PC-9 (cell line): ENCODE results near the gene GRAMD1C. TPM values are rescaled to one million over a fixed set of nuclear protein-coding genes. Genes with fewer than 3 reads are reported as not detected.

Experiments used
- BruUV-seq: library from RNA; stranded (reverse); fragments of 400-500 nt; replicated peaks from 2 replicates; lab custom pipeline; 2021; lab: Mats Ljungman, UMichigan
- CTCF ChIA-PET: fragments of 300-600 bp; sonication (Branson Sonifier 250); formaldehyde crosslinking; loops from one replicate; lab custom pipeline; 2022; ENCODE audit warnings: antibody characterized with exemption; lab: Charles Lee
- POLR2A ChIA-PET: fragments of 300-600 bp; sonication (Branson Sonifier 250); formaldehyde crosslinking; loops from one replicate; lab custom pipeline; 2022; ENCODE audit warnings: antibody characterized with exemption; ENCODE audit not compliant: unreplicated experiment; lab: Charles Lee
- DNase-seq, 2 experiments: peaks; one replicate each; pipeline versions ENCODE4 v3.0.0 to v3.0.0-alpha.2; 2015 to 2022; ENCODE audit warnings: mixed read lengths in 1 of 2
- H2AFZ ChIP-seq: fragments of 200-600 bp; sonication (generic); 2 replicates; pipeline ENCODE4 v1.8.1; 2017; ENCODE audit warnings: antibody characterized with exemption
- H3F3A ChIP-seq: fragments of 200-600 bp; sonication (generic); 2 replicates; pipeline ENCODE4 v1.8.1; 2017; ENCODE audit warnings: antibody characterized with exemption, mild to moderate bottlenecking, low read depth; ENCODE audit not compliant: insufficient read depth
- H3K27ac ChIP-seq: fragments of 200-600 bp; sonication (generic); 2 replicates; pipeline ENCODE4 v1.6.1; 2016; ENCODE audit warnings: mixed run types
- H3K27me3 ChIP-seq: fragments of 200-600 bp; sonication (generic); 2 replicates; pipeline ENCODE4 v1.6.1; 2016; ENCODE audit warnings: low read depth, mixed run types; ENCODE audit not compliant: insufficient read depth
- H3K36me3 ChIP-seq: fragments of 200-600 bp; sonication (generic); 2 replicates; pipeline ENCODE4 v1.6.1; 2016; ENCODE audit warnings: low read depth, mixed run types
- H3K4me1 ChIP-seq: fragments of 200-600 bp; sonication (generic); replicated peaks from 2 replicates; pipeline ENCODE4 v1.6.1; 2016; ENCODE audit warnings: mixed run types; ENCODE audit not compliant: insufficient read depth
- H3K4me2 ChIP-seq: fragments of 200-600 bp; sonication (generic); 2 replicates; pipeline ENCODE4 v1.6.1; 2017; ENCODE audit warnings: mixed run types
- H3K4me3 ChIP-seq: fragments of 200-600 bp; sonication (generic); 2 replicates; pipeline ENCODE4 v1.6.1; 2016; ENCODE audit warnings: mixed run types
- H3K79me2 ChIP-seq: fragments of 200-600 bp; sonication (generic); 2 replicates; pipeline ENCODE4 v1.6.1; 2017; ENCODE audit warnings: low read depth, mixed run types
- H3K9me2 ChIP-seq: fragments of 200-600 bp; sonication (generic); 2 replicates; pipeline ENCODE4 v1.8.1; 2017; ENCODE audit warnings: mild to moderate bottlenecking; ENCODE audit not compliant: insufficient read depth
- H3K9me3 ChIP-seq: fragments of 200-600 bp; sonication (generic); 2 replicates; pipeline ENCODE4 v1.8.1; 2016; ENCODE audit warnings: low read depth; ENCODE audit not compliant: insufficient read depth
- H4K20me1 ChIP-seq: fragments of 200-600 bp; sonication (generic); 2 replicates; pipeline ENCODE4 v1.8.1; 2017; ENCODE audit not compliant: insufficient read depth
- CTCF ChIP-seq: fragments of 200-600 bp; sonication (generic); conservative IDR thresholded peaks from 2 replicates; pipeline ENCODE4 v1.6.1; 2017; ENCODE audit warnings: mixed run types, antibody characterized with exemption, mild to moderate bottlenecking, moderate library complexity
- EZH2 ChIP-seq: fragments of 200-600 bp; sonication (generic); IDR thresholded peaks from 2 replicates; pipeline ENCODE4 v1.8.0; 2017; ENCODE audit warnings: antibody characterized with exemption, low read depth
- intact Hi-C: fragments of 100-400 bp; cut with micrococcal nuclease; formaldehyde crosslinking; loops from one replicate; pipeline ENCODE4 v1.10.0; 2022; ENCODE audit not compliant: unreplicated experiment
- total RNA-seq: library from RNA; stranded (reverse); gene quantifications from 2 replicates; pipeline ENCODE4 v1.2.3, GENCODE V29; 2021

The GRAMD1C gene
- total RNA-seq, 1 experiment from 2014 or later, result 14.7 TPM

- BruUV-seq, result no TSS peak
Observed at GRCh38 chr3:113977822-113978221, 139.2 kb downstream of the GRAMD1C start.

GRCh38 chr3:113979916-113980315, 141.3 kb downstream of the GRAMD1C start:
- no peaks in the 10 kb centered on the region for H3K9me3 ChIP-seq
- intact Hi-C loops, result no loop called here
- no peaks in the 10 kb centered on the region for H3K4me1 ChIP-seq
- no peaks in the 10 kb centered on the region for H4K20me1 ChIP-seq
- no peaks in the 10 kb centered on the region for H3K36me3 ChIP-seq
- ChIA-PET CTCF (no interaction called here), POLR2A (no interaction called here)
- H3K79me2 ChIP-seq, result no peaks in the 10 kb centered on the region
- H3K27ac ChIP-seq, result no peak overlapping the region
- H3K4me2 ChIP-seq, result no peak overlapping the region
- no peak overlapping the region for H2AFZ ChIP-seq
- DNase-seq, result no peak
- TF ChIP-seq CTCF (no peak), EZH2 (no peak)
- H3F3A ChIP-seq, result no peaks in the 10 kb centered on the region
- H3K9me2 ChIP-seq, result no peaks in the 10 kb centered on the region
- no TSS peak for BruUV-seq
- no peaks in the 10 kb centered on the region for H3K27me3 ChIP-seq
- no peak overlapping the region for H3K4me3 ChIP-seq

More at GRCh38 chr3:113977822-113978221, 139.2 kb downstream of the GRAMD1C start:
- H3F3A ChIP-seq, result no peaks in the 10 kb centered on the region
- H3K9me3 ChIP-seq, result peaks cover 8% of the 10 kb centered on the region; the same call in 1 of the 2 replicates
- ChIA-PET POLR2A (no interaction called here), CTCF (no interaction called here)
- TF ChIP-seq CTCF, result no peak
- no peak for TF ChIP-seq EZH2
- no peak for DNase-seq
- H3K79me2 ChIP-seq, result no peaks in the 10 kb centered on the region
- H3K4me1 ChIP-seq, result no peaks in the 10 kb centered on the region
- no peaks in the 10 kb centered on the region for H3K9me2 ChIP-seq
- no peak overlapping the region for H3K4me2 ChIP-seq
- intact Hi-C loops, result no loop called here
- 0 out of 2 replicates have a peak, but pooled peaks cover 5% of the 10 kb centered on the region for H3K36me3 ChIP-seq
- no peak overlapping the region for H3K4me3 ChIP-seq
- no peaks in the 10 kb centered on the region for H4K20me1 ChIP-seq
- no peaks in the 10 kb centered on the region for H3K27me3 ChIP-seq
- no peak overlapping the region for H3K27ac ChIP-seq
- H2AFZ ChIP-seq, result no peak overlapping the region

- H2AFZ ChIP-seq, result no peak overlapping the region
- no peak for TF ChIP-seq EZH2
- no peak for TF ChIP-seq CTCF
- intact Hi-C loops, result no loop called here
- no peak overlapping the region for H3K4me3 ChIP-seq
- no peaks in the 10 kb centered on the region for H3F3A ChIP-seq
- no peaks in the 10 kb centered on the region for H3K9me3 ChIP-seq
- no peaks in the 10 kb centered on the region for H3K27me3 ChIP-seq
- no peak for DNase-seq
- no peaks in the 10 kb centered on the region for H3K9me2 ChIP-seq
- no TSS peak for BruUV-seq
- no peak overlapping the region for H3K27ac ChIP-seq
- no peaks in the 10 kb centered on the region for H3K79me2 ChIP-seq
- H3K36me3 ChIP-seq, result no peaks in the 10 kb centered on the region
- no peaks in the 10 kb centered on the region for H4K20me1 ChIP-seq
- no peak overlapping the region for H3K4me2 ChIP-seq
- CTCF ChIA-PET, result no interaction called here
- POLR2A ChIA-PET, result interaction anchor here (0.6 kb wide), 1 partner anchor 1693 kb away, joined by 3 read pairs; no protein-coding TSS in a partner anchor
- H3K4me1 ChIP-seq, result no peaks in the 10 kb centered on the region
Observed at GRCh38 chr3:113981803-113982202, 143.2 kb downstream of the GRAMD1C start.
